Gastroesophageal sphincter (tissue), 3 donors: Measurements from ENCODE around the gene UST.

ENCODE experiments used
- EP300 ChIP-seq: sonication (generic); formaldehyde crosslinking; IDR thresholded peaks from one replicate; pipeline ENCODE4 v1.6.1; 2017; ENCODE audit warnings: antibody characterized with exemption, mild to moderate bottlenecking
- POLR2A ChIP-seq, 2 donors: fragments of 450-650 bp; IDR thresholded peaks; one replicate each; pipeline ENCODE4 v1.6.1; 2017; ENCODE audit warnings: antibody characterized with exemption in 2 of 2, mild to moderate bottlenecking in 2 of 2, moderate library complexity in 1 of 2
- POLR2AphosphoS5 ChIP-seq: sonication (generic); formaldehyde crosslinking; IDR thresholded peaks from one replicate; pipeline ENCODE4 v1.6.1; 2017; ENCODE audit warnings: antibody characterized with exemption
- TF ChIP-seq, protein P1 (sequence below), 4 experiments: fragments of 200-600 bp in 2 of 4; fragments of 450-650 bp in 2 of 4; sonication (generic) in 1 of 4; IDR thresholded peaks; one replicate each; pipeline ENCODE4 v1.5.1; 2017 to 2019; ENCODE audit warnings: antibody characterized with exemption in 4 of 4, mild to moderate bottlenecking in 2 of 4, moderate library complexity in 2 of 4

DNA sequence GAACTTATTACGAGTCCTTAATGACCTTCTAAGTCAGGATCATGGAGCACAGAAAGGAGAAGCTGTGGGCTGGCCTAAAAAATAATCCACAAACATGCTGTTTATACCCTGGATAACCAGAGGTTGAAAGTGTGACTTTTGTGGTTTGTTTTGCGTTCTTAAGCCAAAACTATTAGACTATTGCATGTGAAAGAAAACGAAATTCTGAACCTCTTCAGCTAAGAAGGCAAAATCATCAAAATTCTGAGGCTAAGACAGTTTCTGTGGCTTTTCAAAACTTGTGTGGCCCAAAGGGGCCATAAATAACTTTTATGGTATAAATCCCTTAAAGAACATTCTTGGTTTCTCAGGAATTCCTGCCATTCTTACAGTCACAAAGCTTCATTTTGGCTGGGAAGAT lies 251.0 kb downstream of the UST start:
- TF ChIP-seq, protein P1, sequence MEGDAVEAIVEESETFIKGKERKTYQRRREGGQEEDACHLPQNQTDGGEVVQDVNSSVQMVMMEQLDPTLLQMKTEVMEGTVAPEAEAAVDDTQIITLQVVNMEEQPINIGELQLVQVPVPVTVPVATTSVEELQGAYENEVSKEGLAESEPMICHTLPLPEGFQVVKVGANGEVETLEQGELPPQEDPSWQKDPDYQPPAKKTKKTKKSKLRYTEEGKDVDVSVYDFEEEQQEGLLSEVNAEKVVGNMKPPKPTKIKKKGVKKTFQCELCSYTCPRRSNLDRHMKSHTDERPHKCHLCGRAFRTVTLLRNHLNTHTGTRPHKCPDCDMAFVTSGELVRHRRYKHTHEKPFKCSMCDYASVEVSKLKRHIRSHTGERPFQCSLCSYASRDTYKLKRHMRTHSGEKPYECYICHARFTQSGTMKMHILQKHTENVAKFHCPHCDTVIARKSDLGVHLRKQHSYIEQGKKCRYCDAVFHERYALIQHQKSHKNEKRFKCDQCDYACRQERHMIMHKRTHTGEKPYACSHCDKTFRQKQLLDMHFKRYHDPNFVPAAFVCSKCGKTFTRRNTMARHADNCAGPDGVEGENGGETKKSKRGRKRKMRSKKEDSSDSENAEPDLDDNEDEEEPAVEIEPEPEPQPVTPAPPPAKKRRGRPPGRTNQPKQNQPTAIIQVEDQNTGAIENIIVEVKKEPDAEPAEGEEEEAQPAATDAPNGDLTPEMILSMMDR (IDR thresholded peaks at IDR 0.05): no peak
- no peak for TF ChIP-seq POLR2A (IDR thresholded peaks at IDR 0.05)
- TF ChIP-seq POLR2AphosphoS5: no peak
- no peak for TF ChIP-seq EP300
